Fibroblast of peridontal ligament (primary cell): ENCODE measurements around the gene MALT1.
A peak's percentile ranks its signal among the peaks of the same experiment; 100 is the strongest.
"Not testable (repeated sequence)": the region's sequence is repeated elsewhere in the genome, so short reads cannot be mapped to it uniquely, and the experiment has no call there.

Source experiments
- DNase-seq: peaks from one replicate; pipeline ENCODE4 v3.0.0-alpha.2; 2010; ENCODE audit errors: extremely low read depth

MALT1 gene

GRCh38 chr18:58772161-58772560 is 100.9 kb downstream of the MALT1 start:
- no peak for DNase-seq

DNA sequence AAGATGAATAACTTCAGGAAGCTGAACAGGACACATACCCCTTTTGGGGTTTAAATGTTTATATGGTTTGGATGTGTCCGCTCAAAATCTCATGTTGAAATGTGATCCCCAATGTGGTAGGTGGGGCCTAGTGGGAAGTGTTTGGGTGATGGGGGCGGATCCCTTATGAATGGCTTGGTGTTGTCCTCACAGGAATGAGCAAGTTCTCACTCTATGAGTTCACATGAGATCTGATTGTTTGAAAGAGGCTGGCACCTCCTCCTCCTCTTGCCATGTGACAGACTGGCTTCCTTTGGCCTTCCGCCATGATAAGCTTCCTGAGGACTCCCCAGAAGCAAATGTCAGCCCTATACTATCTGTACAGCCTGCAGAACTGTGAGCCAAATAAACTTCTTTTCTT is 104.8 kb downstream of the MALT1 start:
- no peak for DNase-seq

DNA sequence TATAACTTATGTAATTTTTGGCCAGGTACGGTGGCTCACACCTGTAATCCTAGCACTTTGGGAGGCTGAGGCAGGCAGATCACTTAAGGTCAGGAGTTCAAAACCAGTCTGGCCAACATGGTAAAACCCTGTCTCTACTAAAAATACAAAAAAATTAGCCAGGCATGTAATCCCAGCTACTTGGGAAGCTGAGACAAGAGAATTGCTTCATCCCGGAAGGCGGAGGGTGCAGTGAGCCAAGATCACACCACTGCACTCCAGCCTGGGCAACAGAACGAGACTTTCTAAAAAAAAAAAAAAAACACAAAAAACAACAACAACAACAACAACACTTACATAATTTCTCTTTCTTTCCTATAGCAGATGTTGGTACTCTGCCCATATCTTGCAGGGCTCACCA is 105.3 kb downstream of the MALT1 start:
- not testable (repeated sequence) for DNase-seq

- DNase-seq = no peak
Measured at GRCh38 chr18:58777471-58777870, 106.2 kb downstream of the MALT1 start.

GRCh38 chr18:58779529-58779928 is 108.3 kb downstream of the MALT1 start:
- DNase-seq = no peak

DNA sequence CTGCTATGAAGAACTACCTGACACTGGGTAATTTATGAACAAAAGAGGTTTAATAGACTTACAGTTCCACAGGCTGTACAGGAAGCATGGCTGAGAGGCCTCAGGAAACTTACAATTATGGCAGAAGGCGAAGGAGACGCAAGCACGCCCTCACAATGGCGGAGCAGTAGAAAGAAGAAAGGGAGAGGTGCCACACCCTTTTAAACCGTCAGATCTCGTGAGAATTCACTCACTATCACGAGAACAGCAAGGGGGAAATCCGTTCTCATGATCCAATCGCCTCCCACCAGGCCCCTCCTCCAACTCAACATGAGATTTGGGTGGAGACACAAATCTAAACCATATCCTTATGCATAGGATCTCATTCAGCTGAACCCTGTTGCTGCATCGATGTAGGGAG is 108.8 kb downstream of the MALT1 start:
- no peak for DNase-seq

GRCh38 chr18:58781627-58782194 is 110.4 kb downstream of the MALT1 start:
- peak; percentile 86 for DNase-seq

GRCh38 chr18:58784601-58785137 is 113.4 kb downstream of the MALT1 start:
- no peak for DNase-seq

DNA sequence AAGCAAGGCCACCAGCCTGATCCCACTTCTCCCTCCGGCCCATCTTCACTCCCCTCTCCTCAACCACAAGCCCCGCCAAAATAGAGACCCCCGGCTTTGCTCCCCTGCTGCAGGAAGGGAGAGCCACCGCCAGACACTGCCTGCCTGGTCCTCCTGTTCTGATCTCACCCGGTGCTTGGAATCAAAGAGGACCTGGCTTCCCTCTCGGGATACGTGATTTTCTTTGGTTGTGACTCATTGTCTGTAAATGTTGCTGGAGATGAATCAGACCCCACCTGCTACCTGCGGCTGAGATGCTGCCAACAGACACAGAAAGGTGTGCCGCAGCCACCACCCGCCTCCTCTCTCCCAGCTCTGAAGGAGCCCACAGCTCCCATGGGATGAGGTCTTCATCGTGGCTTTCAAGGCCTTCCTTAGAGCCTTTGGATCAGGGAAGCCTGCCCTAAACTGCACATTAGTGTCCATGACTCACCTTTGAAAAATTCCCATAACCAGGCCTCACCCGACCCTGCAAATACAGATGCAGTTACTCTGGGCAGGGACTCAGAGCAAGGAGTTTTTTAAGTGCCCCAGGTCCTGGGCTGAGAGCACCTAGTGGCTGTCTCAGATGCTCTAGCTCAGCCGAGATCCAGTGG is 114.0 kb downstream of the MALT1 start:
- peak; percentile 77 for DNase-seq

DNA sequence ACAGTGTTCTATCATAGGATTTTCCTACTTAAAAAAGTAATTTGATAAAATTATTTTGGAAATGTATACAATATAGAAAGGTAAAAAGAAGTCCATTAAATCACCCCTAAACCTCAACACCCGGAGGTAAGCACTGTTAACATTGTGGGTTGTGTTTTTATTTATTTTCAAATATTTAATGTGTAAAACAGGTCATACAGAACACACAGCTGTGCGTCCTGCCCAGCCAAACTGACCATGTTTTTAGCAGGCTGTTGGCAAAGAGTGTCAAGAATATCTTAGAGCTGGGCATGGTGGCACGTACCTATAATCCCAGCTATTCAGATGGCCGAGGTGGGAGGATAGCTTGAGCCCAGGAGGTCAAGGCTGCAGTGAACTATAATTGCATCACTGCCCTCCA is 114.6 kb downstream of the MALT1 start:
- no peak for DNase-seq

- DNase-seq = no peak
Measured at GRCh38 chr18:58787536-58788149, 116.4 kb downstream of the MALT1 start.

- DNase-seq = no peak
Measured at GRCh38 chr18:58788470-58788869, 117.2 kb downstream of the MALT1 start.

- DNase-seq = peak; percentile 77
Measured at GRCh38 chr18:58788971-58789875, 118.0 kb downstream of the MALT1 start.

- no peak for DNase-seq
Measured at GRCh38 chr18:58789876-58790240, 118.6 kb downstream of the MALT1 start.

DNA sequence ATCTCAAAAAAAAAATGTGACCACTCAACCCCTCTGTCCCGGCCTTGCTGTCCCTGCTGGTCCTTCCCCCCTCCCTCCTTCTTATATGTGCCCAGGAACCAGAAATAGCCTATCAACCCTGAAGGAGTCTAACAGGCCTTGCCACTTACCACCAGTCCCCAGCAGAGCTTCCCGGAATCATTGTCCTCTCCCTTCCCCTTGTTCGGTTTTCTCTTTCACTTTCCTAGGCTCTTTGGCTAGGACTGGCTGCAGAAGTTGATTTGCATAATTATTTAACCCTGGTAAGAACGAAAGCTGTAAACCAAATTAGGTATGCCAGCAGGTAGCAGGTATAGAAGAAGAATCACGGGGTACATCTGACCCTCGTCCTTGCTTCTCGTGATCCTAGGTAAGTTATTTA is 120.8 kb downstream of the MALT1 start:
- no peak for DNase-seq

GRCh38 chr18:58793361-58793760 is 122.1 kb downstream of the MALT1 start:
- DNase-seq = peak; percentile 86

DNA sequence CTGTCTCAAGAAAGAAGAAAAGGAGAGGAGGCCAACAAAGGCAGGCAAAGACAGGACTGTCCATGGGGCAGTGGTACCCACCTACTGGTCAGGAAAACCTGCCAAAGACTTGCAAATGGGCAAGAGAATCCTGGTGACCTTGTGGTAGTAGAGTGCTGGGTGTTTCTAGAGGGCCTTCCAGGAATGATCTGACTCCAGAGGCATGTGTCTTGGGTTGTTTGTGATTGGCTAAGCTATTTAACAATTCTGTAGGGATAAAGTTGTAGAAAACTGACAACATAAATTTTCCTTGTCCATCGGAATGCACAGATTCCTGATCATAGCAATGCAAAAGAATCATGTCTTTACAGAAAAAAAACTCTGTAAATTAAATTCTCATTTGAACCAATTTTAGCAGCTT is 125.0 kb downstream of the MALT1 start:
- no peak for DNase-seq

DNA sequence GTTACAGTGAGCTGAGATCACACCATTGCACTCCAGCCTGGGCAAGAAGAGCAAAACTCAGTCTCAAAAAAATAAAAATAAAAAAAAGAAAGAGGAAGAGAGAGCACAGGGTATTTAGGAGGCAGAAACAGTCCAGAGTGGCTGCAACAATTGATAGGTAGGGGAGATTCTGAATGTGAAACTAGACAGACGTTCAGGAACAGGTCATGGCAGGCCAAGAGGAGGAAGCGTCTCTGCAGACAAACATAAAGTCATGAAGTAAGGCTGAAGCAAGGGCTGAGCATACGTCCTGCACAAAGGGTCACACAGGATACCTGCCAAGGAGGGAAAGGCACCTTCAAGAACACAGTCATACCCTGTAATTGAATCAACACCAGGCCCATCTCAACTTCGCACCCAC is 129.3 kb downstream of the MALT1 start:
- DNase-seq = no peak

- DNase-seq = no peak
Measured at GRCh38 chr18:58802959-58803358, 131.7 kb downstream of the MALT1 start.

- no peak for DNase-seq
Measured at GRCh38 chr18:58803978-58804377, 132.7 kb downstream of the MALT1 start.
